ENCODE results near the gene RNF167. TPM values are rescaled to one million over a fixed set of nuclear protein-coding genes. Genes with fewer than 3 reads are reported as not detected.

The RNF167 gene
- total and polyA plus RNA-seq, 2 of the 13 experiments (the other 11 are each of a cell fraction or from before 2014, with no cell fraction given) = 44.1 to 45.4 TPM

GRCh38 chr17:4945176-4945943, 5.3 kb downstream of the RNF167 start (continued):
- TF ChIP-seq HHEX (CRISPR knock-in tag; IDR thresholded peaks at IDR 0.05) (no peak), HNRNPLL (IDR thresholded peaks at IDR 0.05; ENCODE audit: low read depth, low read length, poor library complexity, severe bottlenecking) (no peak), ELF4 (CRISPR knock-in tag; IDR thresholded peaks at IDR 0.05; ENCODE audit: borderline replicate concordance) (no peak), ZNF414 (CRISPR knock-in tag; IDR thresholded peaks at IDR 0.05) (no peak), ARID5B (CRISPR knock-in tag; IDR thresholded peaks at IDR 0.05) (no peak; the same call in 1 of the 2 replicates), MEF2D (CRISPR knock-in tag; IDR thresholded peaks at IDR 0.05) (no peak), ZBTB3 (CRISPR knock-in tag; IDR thresholded peaks at IDR 0.05; ENCODE audit: borderline replicate concordance, low read depth) (no peak), ZNF501 (CRISPR knock-in tag; IDR thresholded peaks at IDR 0.05) (no peak), CENPT (CRISPR knock-in tag; IDR thresholded peaks at IDR 0.05; ENCODE audit: low read depth) (no peak), ZIK1 (CRISPR knock-in tag; IDR thresholded peaks at IDR 0.05; ENCODE audit: borderline replicate concordance, low read depth) (no peak), ZSCAN25 (CRISPR knock-in tag; IDR thresholded peaks at IDR 0.05) (no peak), SP5 (CRISPR knock-in tag; IDR thresholded peaks at IDR 0.05; ENCODE audit: borderline replicate concordance, low read depth) (no peak), NFE2 (CRISPR knock-in tag; IDR thresholded peaks at IDR 0.05) (no peak), ZNF432 (CRISPR knock-in tag; IDR thresholded peaks at IDR 0.05; ENCODE audit: borderline replicate concordance) (no peak), MYNN (CRISPR knock-in tag; IDR thresholded peaks at IDR 0.05; ENCODE audit: low read depth) (no peak)
- TF ChIP-seq, protein P1, sequence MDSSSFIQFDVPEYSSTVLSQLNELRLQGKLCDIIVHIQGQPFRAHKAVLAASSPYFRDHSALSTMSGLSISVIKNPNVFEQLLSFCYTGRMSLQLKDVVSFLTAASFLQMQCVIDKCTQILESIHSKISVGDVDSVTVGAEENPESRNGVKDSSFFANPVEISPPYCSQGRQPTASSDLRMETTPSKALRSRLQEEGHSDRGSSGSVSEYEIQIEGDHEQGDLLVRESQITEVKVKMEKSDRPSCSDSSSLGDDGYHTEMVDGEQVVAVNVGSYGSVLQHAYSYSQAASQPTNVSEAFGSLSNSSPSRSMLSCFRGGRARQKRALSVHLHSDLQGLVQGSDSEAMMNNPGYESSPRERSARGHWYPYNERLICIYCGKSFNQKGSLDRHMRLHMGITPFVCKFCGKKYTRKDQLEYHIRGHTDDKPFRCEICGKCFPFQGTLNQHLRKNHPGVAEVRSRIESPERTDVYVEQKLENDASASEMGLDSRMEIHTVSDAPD (CRISPR knock-in tag; IDR thresholded peaks at IDR 0.05) = no peak
- TF ChIP-seq, protein P2, sequence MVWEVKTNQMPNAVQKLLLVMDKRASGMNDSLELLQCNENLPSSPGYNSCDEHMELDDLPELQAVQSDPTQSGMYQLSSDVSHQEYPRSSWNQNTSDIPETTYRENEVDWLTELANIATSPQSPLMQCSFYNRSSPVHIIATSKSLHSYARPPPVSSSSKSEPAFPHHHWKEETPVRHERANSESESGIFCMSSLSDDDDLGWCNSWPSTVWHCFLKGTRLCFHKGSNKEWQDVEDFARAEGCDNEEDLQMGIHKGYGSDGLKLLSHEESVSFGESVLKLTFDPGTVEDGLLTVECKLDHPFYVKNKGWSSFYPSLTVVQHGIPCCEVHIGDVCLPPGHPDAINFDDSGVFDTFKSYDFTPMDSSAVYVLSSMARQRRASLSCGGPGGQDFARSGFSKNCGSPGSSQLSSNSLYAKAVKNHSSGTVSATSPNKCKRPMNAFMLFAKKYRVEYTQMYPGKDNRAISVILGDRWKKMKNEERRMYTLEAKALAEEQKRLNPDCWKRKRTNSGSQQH (CRISPR knock-in tag; IDR thresholded peaks at IDR 0.05; ENCODE audit: low read depth) = no peak

Data from HepG2 (cell line).